Caco-2 (cell line): ENCODE data around the gene ADISSP. TPM values are rescaled to one million over a fixed set of nuclear protein-coding genes. Genes with fewer than 3 reads are reported as not detected.

Source experiments
- BruUV-seq: library from RNA; stranded (reverse); fragments of 400-500 nt; replicated peaks from 2 replicates; lab custom pipeline; 2021; lab: Mats Ljungman, UMichigan
- CTCF ChIA-PET: fragments of 300-600 bp; sonication (Branson Sonifier 250); formaldehyde crosslinking; loops from one replicate; lab custom pipeline; 2022; ENCODE audit warnings: antibody characterized with exemption; lab: Charles Lee
- POLR2A ChIA-PET: fragments of 300-600 bp; sonication (Branson Sonifier 250); formaldehyde crosslinking; loops from one replicate; lab custom pipeline; 2022; ENCODE audit warnings: antibody characterized with exemption; lab: Charles Lee
- DNase-seq, 2 experiments: peaks; one replicate each; pipeline versions ENCODE4 v3.0.0 to v3.0.0-alpha.2; 2020 to 2022
- H3K27me3 ChIP-seq: replicated peaks from 2 replicates; pipeline ENCODE4 v1.6.0; 2011; ENCODE audit warnings: low read length; ENCODE audit not compliant: control insufficient read depth, insufficient read depth
- H3K36me3 ChIP-seq: 2 replicates; pipeline ENCODE4 v1.5.1; 2011; ENCODE audit warnings: low read length; ENCODE audit not compliant: control insufficient read depth, insufficient read depth
- H3K4me1 ChIP-seq: fragments of 250-450 bp; sonication (Bioruptor Pico); 2 replicates; pipeline ENCODE4 v1.5.1; 2020; ENCODE audit warnings: mild to moderate bottlenecking
- H3K4me3 ChIP-seq: 2 replicates; pipeline ENCODE4 v1.5.1; 2011; ENCODE audit warnings: low read depth, mild to moderate bottlenecking, control low read depth, low read length
- H3K9me3 ChIP-seq: fragments of 250-450 bp; sonication (Bioruptor Pico); 2 replicates; pipeline ENCODE4 v1.5.1; 2020; ENCODE audit warnings: mild to moderate bottlenecking, moderate library complexity
- H3K27ac Mint-ChIP-seq: one replicate; pipeline ENCODE4 v1.8.0; 2022; ENCODE audit warnings: mixed read lengths; ENCODE audit not compliant: unreplicated experiment
- H3K27me3 Mint-ChIP-seq: one replicate; pipeline ENCODE4 v1.8.0; 2022; ENCODE audit warnings: mixed read lengths; ENCODE audit not compliant: insufficient read depth, unreplicated experiment
- H3K36me3 Mint-ChIP-seq: one replicate; pipeline ENCODE4 v1.8.0; 2022; ENCODE audit warnings: mild to moderate bottlenecking, mixed read lengths; ENCODE audit not compliant: insufficient read depth, unreplicated experiment
- H3K4me1 Mint-ChIP-seq: one replicate; pipeline ENCODE4 v1.8.0; 2022; ENCODE audit warnings: low read depth, mixed read lengths; ENCODE audit not compliant: unreplicated experiment
- H3K4me3 Mint-ChIP-seq: one replicate; pipeline ENCODE4 v1.8.0; 2022; ENCODE audit warnings: mild to moderate bottlenecking, moderate library complexity, mixed read lengths; ENCODE audit not compliant: unreplicated experiment
- H3K9me3 Mint-ChIP-seq: one replicate; pipeline ENCODE4 v1.8.0; 2022; ENCODE audit warnings: mixed read lengths; ENCODE audit not compliant: unreplicated experiment
- intact Hi-C: fragments of 100-400 bp; cut with micrococcal nuclease; formaldehyde crosslinking; loops from one replicate; pipeline ENCODE4 v1.10.0; 2022; ENCODE audit not compliant: unreplicated experiment
- total RNA-seq: library from RNA; stranded (reverse); gene quantifications from 2 replicates; pipeline ENCODE4 v1.2.3, GENCODE V29; 2022
- TF ChIP-seq, protein P1 (sequence below), 2 experiments: fragments of 200-600 bp in 1 of 2; IDR thresholded peaks; 1 replicate in 1 of 2; 2 replicates in 1 of 2; pipeline versions ENCODE4 v1.5.1 to v1.8.0; 2011 to 2022; ENCODE audit warnings: antibody characterized with exemption in 1 of 2, control low read depth in 1 of 2, inconsistent platforms in 1 of 2, low read depth in 1 of 2, low read length in 1 of 2, mild to moderate bottlenecking in 1 of 2, moderate library complexity in 1 of 2; ENCODE audit not compliant: insufficient read depth in 1 of 2, severe bottlenecking in 1 of 2, unreplicated experiment in 1 of 2

ADISSP gene
- total RNA-seq, 1 experiment from 2014 or later: 56.1 TPM

DNA sequence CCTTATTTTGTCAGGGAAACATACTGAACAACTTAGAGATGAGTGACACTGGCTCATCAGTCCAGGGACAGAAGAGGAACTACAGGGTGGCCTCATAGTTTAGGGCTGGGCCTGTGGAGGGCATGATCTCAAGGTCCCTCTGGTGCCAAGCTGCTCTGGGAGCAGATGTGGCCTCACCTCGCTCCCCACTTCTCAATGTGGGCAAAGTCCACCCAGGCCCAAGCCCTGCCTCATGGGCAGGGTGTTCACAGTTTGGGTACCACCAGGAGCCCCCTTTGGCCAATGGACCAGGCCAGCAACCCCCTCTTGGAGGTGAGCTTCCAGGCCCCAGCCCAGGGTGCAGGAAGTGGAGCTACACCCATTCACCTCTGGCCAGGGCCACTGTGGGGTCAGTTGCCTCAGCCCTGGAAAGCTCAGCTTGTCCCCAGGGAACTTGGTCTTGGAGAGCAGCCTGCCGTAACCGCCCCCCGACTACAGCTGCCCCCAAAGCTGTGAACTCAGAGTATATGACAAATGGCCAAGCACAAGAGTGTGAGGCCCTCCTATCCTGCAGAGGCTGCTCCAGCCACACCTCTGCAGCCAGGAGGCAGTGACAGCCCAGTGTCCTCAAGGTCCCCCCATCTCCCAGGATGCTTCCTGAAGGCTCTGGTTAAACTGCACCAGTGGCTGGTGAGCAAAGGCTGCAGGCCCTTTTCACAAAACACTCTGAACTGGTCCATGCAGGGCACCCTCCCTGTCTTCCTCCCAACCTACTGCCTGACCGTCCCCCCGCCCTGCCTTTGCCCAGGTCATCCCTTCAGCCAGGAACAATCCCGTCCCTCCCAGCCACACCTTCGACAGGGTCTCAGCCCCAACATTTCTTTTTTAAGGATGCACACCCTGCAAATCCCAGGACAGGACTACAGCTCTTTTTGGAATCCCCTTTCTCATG is 3.6 kb downstream of the ADISSP start:
- no peaks in the 10 kb centered on the region for H3K27me3 ChIP-seq
- no peaks in the 10 kb centered on the region for H3K36me3 ChIP-seq
- intact Hi-C loops: no loop called here
- TF ChIP-seq, protein P1, sequence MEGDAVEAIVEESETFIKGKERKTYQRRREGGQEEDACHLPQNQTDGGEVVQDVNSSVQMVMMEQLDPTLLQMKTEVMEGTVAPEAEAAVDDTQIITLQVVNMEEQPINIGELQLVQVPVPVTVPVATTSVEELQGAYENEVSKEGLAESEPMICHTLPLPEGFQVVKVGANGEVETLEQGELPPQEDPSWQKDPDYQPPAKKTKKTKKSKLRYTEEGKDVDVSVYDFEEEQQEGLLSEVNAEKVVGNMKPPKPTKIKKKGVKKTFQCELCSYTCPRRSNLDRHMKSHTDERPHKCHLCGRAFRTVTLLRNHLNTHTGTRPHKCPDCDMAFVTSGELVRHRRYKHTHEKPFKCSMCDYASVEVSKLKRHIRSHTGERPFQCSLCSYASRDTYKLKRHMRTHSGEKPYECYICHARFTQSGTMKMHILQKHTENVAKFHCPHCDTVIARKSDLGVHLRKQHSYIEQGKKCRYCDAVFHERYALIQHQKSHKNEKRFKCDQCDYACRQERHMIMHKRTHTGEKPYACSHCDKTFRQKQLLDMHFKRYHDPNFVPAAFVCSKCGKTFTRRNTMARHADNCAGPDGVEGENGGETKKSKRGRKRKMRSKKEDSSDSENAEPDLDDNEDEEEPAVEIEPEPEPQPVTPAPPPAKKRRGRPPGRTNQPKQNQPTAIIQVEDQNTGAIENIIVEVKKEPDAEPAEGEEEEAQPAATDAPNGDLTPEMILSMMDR (IDR thresholded peaks at IDR 0.05; ENCODE audit: insufficient read depth in 1 of 2, low read depth in 1 of 2, low read length in 1 of 2, severe bottlenecking in 1 of 2, unreplicated experiment in 1 of 2): no peak
- H3K27ac Mint-ChIP-seq: no peak overlapping the region
- H3K9me3 ChIP-seq: no peaks in the 10 kb centered on the region
- no peak for DNase-seq
- peaks cover 13% of the 10 kb centered on the region for H3K36me3 Mint-ChIP-seq
- CTCF ChIA-PET: interaction anchor here (0.5 to 1.2 kb wide), 3 partner anchors 53 to 542 kb away, joined by 3 to 6 read pairs (median 5); no protein-coding TSS in a partner anchor
- peaks cover 3% of the 10 kb centered on the region for H3K4me1 Mint-ChIP-seq
- H3K4me3 Mint-ChIP-seq: no peak overlapping the region
- no peaks in the 10 kb centered on the region for H3K27me3 Mint-ChIP-seq
- POLR2A ChIA-PET: no interaction called here
- H3K4me1 ChIP-seq: peaks cover 11% of the 10 kb centered on the region
- H3K9me3 Mint-ChIP-seq: no peaks in the 10 kb centered on the region
- H3K4me3 ChIP-seq: no peak overlapping the region
- no TSS peak for BruUV-seq

DNA sequence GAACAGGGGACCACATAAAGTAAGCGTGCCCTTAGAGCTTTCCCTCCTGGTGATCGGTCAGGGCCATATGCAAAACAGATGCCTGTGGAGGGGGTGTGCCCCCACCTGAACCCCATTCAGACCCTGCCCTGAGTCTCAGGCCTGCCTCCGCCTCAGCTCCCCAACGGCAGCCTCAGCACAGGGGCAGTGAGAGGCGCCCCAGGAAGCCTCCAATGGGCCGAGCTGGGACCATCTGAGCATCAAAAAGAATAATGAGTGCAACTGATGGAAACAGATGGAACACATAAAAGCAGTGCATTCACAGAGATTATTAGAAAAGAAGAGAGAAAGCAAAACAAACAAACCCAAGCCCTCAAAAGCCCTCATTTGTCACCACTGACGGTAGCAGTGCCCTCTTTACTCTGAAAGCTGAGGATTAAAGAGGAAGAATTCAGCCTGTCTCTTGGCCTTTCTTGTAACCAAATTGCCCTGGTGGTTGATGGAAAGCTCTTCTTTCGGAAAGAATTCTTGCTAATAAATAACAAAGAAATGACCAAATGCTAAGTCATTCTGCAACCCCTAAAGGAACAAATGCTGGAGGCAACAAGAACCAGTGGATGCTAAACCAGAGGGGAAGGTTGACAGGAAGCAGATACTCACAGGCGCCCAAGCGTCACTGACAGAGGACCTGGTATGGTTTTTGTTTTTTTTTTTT is 6.8 kb downstream of the ADISSP start:
- Mint-ChIP-seq H3K27ac (no peak overlapping the region), H3K4me3 (no peak overlapping the region), H3K27me3 (no peaks in the 10 kb centered on the region), H3K36me3 (peaks cover 15% of the 10 kb centered on the region), H3K9me3 (no peaks in the 10 kb centered on the region), H3K4me1 (no peaks in the 10 kb centered on the region)
- CTCF ChIA-PET: interaction anchor here (0.7 to 1.5 kb wide), 2 partner anchors 8 to 50 kb away, joined by 5 to 6 read pairs; no protein-coding TSS in a partner anchor
- no peaks in the 10 kb centered on the region for H3K27me3 ChIP-seq
- no peak for DNase-seq
- intact Hi-C loops: no loop called here
- no peaks in the 10 kb centered on the region for H3K36me3 ChIP-seq
- POLR2A ChIA-PET: interaction anchor here (0.7 kb wide), 1 partner anchor 445 kb away, joined by 3 read pairs; no protein-coding TSS in a partner anchor
- TF ChIP-seq, protein P1 (IDR thresholded peaks at IDR 0.05; ENCODE audit: insufficient read depth in 1 of 2, low read depth in 1 of 2, low read length in 1 of 2, severe bottlenecking in 1 of 2, unreplicated experiment in 1 of 2): no peak
- H3K4me1 ChIP-seq: no peaks in the 10 kb centered on the region
- H3K9me3 ChIP-seq: no peaks in the 10 kb centered on the region
- H3K4me3 ChIP-seq: no peak overlapping the region
- no TSS peak for BruUV-seq

DNA sequence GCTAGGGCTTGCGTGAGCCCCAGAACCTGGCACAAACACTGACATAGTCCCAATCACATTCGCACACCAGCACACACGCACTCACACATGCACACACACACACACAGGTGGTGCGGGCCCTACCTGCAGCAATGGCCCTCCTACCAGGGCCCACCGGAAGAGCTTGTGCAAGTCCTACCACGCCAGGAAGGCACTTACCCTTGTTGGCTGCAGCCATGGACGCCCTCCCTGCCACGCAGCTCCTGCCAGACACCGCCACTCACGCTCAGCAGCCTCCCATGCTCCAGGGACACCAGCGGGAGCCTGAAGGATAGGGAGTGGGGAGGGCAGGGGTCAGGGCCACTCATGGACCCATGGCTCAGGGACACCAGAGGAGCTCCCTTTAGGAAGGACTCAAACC is 7.7 kb downstream of the ADISSP start:
- Mint-ChIP-seq H3K4me1 (no peaks in the 10 kb centered on the region), H3K4me3 (no peak overlapping the region), H3K9me3 (no peaks in the 10 kb centered on the region), H3K27me3 (no peaks in the 10 kb centered on the region), H3K36me3 (peaks cover 15% of the 10 kb centered on the region), H3K27ac (no peak overlapping the region)
- no TSS peak for BruUV-seq
- intact Hi-C loops: no loop called here
- Histone ChIP-seq H3K4me1 (no peaks in the 10 kb centered on the region), H3K36me3 (0 out of 2 replicates have a peak, but pooled peaks cover 1% of the 10 kb centered on the region), H3K9me3 (no peaks in the 10 kb centered on the region), H3K4me3 (no peak overlapping the region), H3K27me3 (no peaks in the 10 kb centered on the region)
- POLR2A ChIA-PET: no interaction called here
- TF ChIP-seq, protein P1 (IDR thresholded peaks at IDR 0.05; ENCODE audit: insufficient read depth in 1 of 2, low read depth in 1 of 2, low read length in 1 of 2, severe bottlenecking in 1 of 2, unreplicated experiment in 1 of 2): no peak
- CTCF ChIA-PET: interaction anchor here (1.5 kb wide), 1 partner anchor 9 kb away, joined by 6 read pairs; no protein-coding TSS in a partner anchor
- no peak for DNase-seq
